K562 (cell line): ENCODE data around the gene ARHGAP10. TPM values are rescaled to one million over a fixed set of nuclear protein-coding genes. Genes with fewer than 3 reads are reported as not detected.

Experiments used
- ATAC-seq: fragments of 200-7000 bp; cut with Tn5 transposase; 3 replicates; pipeline ENCODE4 v1.9.1; 2020; ENCODE audit warnings: moderate library complexity
- BruUV-seq: library from RNA; stranded (reverse); fragments of 400-500 nt; replicated peaks from 2 replicates; lab custom pipeline; 2021; lab: Mats Ljungman, UMichigan
- CTCF ChIA-PET: fragments of 300-600 bp; formaldehyde crosslinking; extraction: SDS; loops from one replicate; lab custom pipeline; 2021; ENCODE audit warnings: low intra/inter-chr PET ratio; lab: Yijun Ruan, JAX
- POLR2A ChIA-PET: fragments of 300-600, 350-650 bp; sonication (Branson Sonifier 250); formaldehyde crosslinking; extraction: SDS; loops from one replicate; lab custom pipeline; 2021; ENCODE audit warnings: antibody characterized with exemption, inconsistent platforms; lab: Yijun Ruan, JAX
- DNase-seq, 4 experiments: peaks; one replicate each; pipeline versions ENCODE4 v3.0.0 to v3.0.0-alpha.2; 2011 to 2018; ENCODE audit warnings: low spot score in 3 of 4, mixed read lengths in 3 of 4; ENCODE audit errors: extremely low read depth in 1 of 4
- FAIRE-seq: peaks from 2 replicates; lab custom pipeline; 2011; peaks lifted over from hg19 to GRCh38; lab: Jason Lieb, UNC
- H2AFZ ChIP-seq: 2 replicates; pipeline ENCODE4 v1.6.0; 2011; ENCODE audit warnings: low read depth, low read length, control low read depth, inconsistent platforms
- H3K27ac ChIP-seq: fragments of 200-600 bp; 3 replicates; pipeline ENCODE4 v1.8.0; 2011; ENCODE audit warnings: low read depth, mild to moderate bottlenecking, control low read depth, inconsistent platforms, low read length, moderate library complexity, mixed read lengths; ENCODE audit errors: extremely low read depth
- H3K27me3 ChIP-seq, 2 experiments: fragments of 300-600 bp in 1 of 2; 2 replicates in 1 of 2; 3 replicates in 1 of 2; pipeline versions ENCODE4 v1.6.0 to v1.8.0; 2011; ENCODE audit warnings: inconsistent platforms in 2 of 2, low read length in 2 of 2, mild to moderate bottlenecking in 1 of 2, mixed read lengths in 1 of 2, moderate library complexity in 1 of 2; ENCODE audit not compliant: control insufficient read depth in 2 of 2, insufficient read depth in 2 of 2
- H3K36me3 ChIP-seq: fragments of 300-600 bp; 3 replicates; pipeline ENCODE4 v1.8.0; 2011; ENCODE audit warnings: mild to moderate bottlenecking, low read length, inconsistent platforms; ENCODE audit not compliant: control insufficient read depth, insufficient read depth
- H3K4me1 ChIP-seq, 2 experiments: fragments of 200-600 bp in 1 of 2; replicated peaks in 1 of 2; 2 replicates in 1 of 2; 3 replicates in 1 of 2; pipeline versions ENCODE4 v1.5.1 to v1.8.0; 2011; ENCODE audit warnings: inconsistent platforms in 2 of 2, low read length in 2 of 2, mild to moderate bottlenecking in 1 of 2, mixed read lengths in 1 of 2, moderate library complexity in 1 of 2; ENCODE audit not compliant: control insufficient read depth in 2 of 2, insufficient read depth in 2 of 2
- H3K4me2 ChIP-seq: 2 replicates; pipeline ENCODE4 v1.6.1; 2011; ENCODE audit warnings: low read length, control low read depth, inconsistent platforms, mixed read lengths; ENCODE audit not compliant: insufficient read depth
- H3K4me3 ChIP-seq: fragments of 200-600 bp; sonication (generic), shearing (Covaris generic); 2 replicates; pipeline ENCODE4 v1.5.1; 2016; ENCODE audit warnings: control low read depth, inconsistent platforms
- H3K79me2 ChIP-seq: fragments of 200-600 bp; 3 replicates; pipeline ENCODE4 v1.8.0; 2011; ENCODE audit warnings: low read length, inconsistent platforms; ENCODE audit not compliant: control insufficient read depth, insufficient read depth
- H3K9ac ChIP-seq, 2 experiments: 2 replicates each; pipeline versions ENCODE4 v1.6.0 to v1.6.1; 2011; ENCODE audit warnings: low read depth in 2 of 2, low read length in 2 of 2, control low read depth in 1 of 2, inconsistent platforms in 1 of 2, mild to moderate bottlenecking in 1 of 2, mixed read lengths in 1 of 2; ENCODE audit not compliant: insufficient read depth in 1 of 2
- H3K9me1 ChIP-seq: one replicate; pipeline ENCODE4 v1.6.0; 2011; ENCODE audit warnings: inconsistent platforms, mild to moderate bottlenecking, low read length, moderate library complexity; ENCODE audit not compliant: control insufficient read depth, insufficient read depth
- H3K9me3 ChIP-seq: replicated peaks from 2 replicates; pipeline ENCODE4 v1.5.1; 2011; ENCODE audit warnings: low read depth, low read length, inconsistent platforms; ENCODE audit not compliant: control insufficient read depth, insufficient read depth
- H4K20me1 ChIP-seq: replicated peaks from 2 replicates; pipeline ENCODE4 v1.6.1; 2011; ENCODE audit warnings: low read length, inconsistent platforms, mixed read lengths; ENCODE audit not compliant: control insufficient read depth, insufficient read depth
- CEBPZ ChIP-seq: fragments of 150-350 bp; IDR thresholded peaks from 2 replicates; pipeline ENCODE4 v1.6.1; 2014; ENCODE audit warnings: low read depth, mild to moderate bottlenecking, low read length, borderline replicate concordance
- NR2C1 ChIP-seq, 2 experiments: fragments of 450-650 bp; IDR thresholded peaks; 2 replicates each; pipeline ENCODE4 v1.6.1; 2017; ENCODE audit warnings: mild to moderate bottlenecking in 2 of 2, antibody characterized with exemption in 1 of 2, inconsistent platforms in 1 of 2, missing compliant biosample characterization in 1 of 2, missing genetic modification characterization in 1 of 2
- XRCC3 ChIP-seq: fragments of 450-650 bp; IDR thresholded peaks from 2 replicates; pipeline ENCODE4 v1.6.1; 2017; ENCODE audit warnings: mild to moderate bottlenecking, moderate library complexity
- ZNF444 ChIP-seq: fragments of 250-450 bp; sonication (Bioruptor Pico); IDR thresholded peaks from 2 replicates; pipeline ENCODE4 v1.4.0; 2020; ENCODE audit warnings: mild to moderate bottlenecking, moderate library complexity
- WGBS: fragments of 100-300 bp; shearing (Covaris generic); methylation state at CpG from one replicate; pipeline ENCODE4 v1.1.6; 2016; ENCODE audit warnings: low coverage, mixed read lengths; ENCODE audit not compliant: insufficient coverage; ENCODE audit errors: missing lambda C conversion rate; 5-methylcytosine and 5-hydroxymethylcytosine counted together
- in situ Hi-C: fragments of 300-500 bp; cut with MboI; formaldehyde crosslinking; loops from 4 replicates; pipeline ENCODE4 v1.15.0; 2018; ENCODE audit warnings: inconsistent platforms, mixed read lengths
- intact Hi-C: fragments of 100-400 bp; cut with micrococcal nuclease; formaldehyde crosslinking; loops from 2 replicates; pipeline ENCODE4 v1.14.2; 2022
- polyA plus RNA-seq, 8 experiments: library from polyadenylated mRNA; depleted of rRNA in 4 of 8; stranded (reverse) in 5 of 8; unstranded in 3 of 8; fragments of >200 nt; fragmentation: Nextera tagmentation in 2 of 8; fragmentation: Illumina TruSeq in 1 of 8; extraction: Ambion mirVana in 2 of 8; extraction: Trizol in 1 of 8; gene quantifications; 2 replicates each; pipeline versions ENCODE4 v1.2.1 to v1.2.3, GENCODE V29; 2011 to 2014; ENCODE audit warnings: inconsistent platforms in 1 of 8, missing spikeins in 1 of 8
- total RNA-seq, 7 experiments: library from RNA; depleted of rRNA in 6 of 7; stranded (reverse); fragments of >200 nt in 6 of 7; fragmentation: Illumina TruSeq in 2 of 7; extraction: Trizol in 2 of 7; gene quantifications; 2 replicates each; pipeline versions ENCODE4 v1.2.1 to v1.2.3, GENCODE V29; 2011 to 2021; ENCODE audit warnings: low replicate concordance in 1 of 7
- TF ChIP-seq, protein P1 (sequence below): fragments of 450-650 bp; IDR thresholded peaks from 2 replicates; pipeline ENCODE4 v1.7.1; 2018; ENCODE audit warnings: mild to moderate bottlenecking, low read depth; ENCODE audit not compliant: partially characterized antibody

ARHGAP10 gene
- total and polyA plus RNA-seq, 9 of the 15 experiments (the other 6 are each of a cell fraction or from before 2014, with no cell fraction given) = 0.03 to 0.22 (median 0.06) TPM; not detected in 3

DNA sequence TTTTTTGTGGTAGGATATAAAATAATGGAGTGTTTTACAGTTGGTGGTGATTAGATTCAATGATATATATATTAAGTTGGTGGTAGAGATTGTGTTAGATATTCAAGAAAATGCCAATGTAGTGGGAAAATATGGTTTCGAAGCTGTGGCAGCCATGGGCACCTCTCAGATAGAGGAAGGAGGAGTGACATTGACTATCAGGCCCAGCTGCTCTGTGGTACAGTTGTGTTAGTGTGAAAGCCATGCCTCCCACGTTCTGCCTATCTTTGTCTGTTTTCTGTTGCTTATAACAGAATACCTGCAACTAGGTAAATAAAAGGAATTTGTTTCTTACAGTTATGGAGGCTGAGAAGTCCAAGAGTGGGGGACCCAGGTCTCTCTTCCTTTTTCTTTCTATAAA lies 101.9 kb downstream of the ARHGAP10 start:
- H3K36me3 ChIP-seq = no peaks in the 10 kb centered on the region
- H3K9ac ChIP-seq = no peak overlapping the region
- in situ Hi-C loops = no loop called here
- H2AFZ ChIP-seq = no peak overlapping the region
- H3K9me1 ChIP-seq = no peaks in the 10 kb centered on the region
- no peaks in the 10 kb centered on the region for H3K4me1 ChIP-seq
- DNase-seq (no peak), ATAC-seq (no peak), FAIRE-seq (no peak)
- TF ChIP-seq XRCC3 (no peak), NR2C1 (IDR thresholded peaks at IDR 0.05) (no peak), NR2C1 (tag; IDR thresholded peaks at IDR 0.05) (no peak), CEBPZ (no peak), ZNF444 (CRISPR knock-in tag) (no peak)
- TF ChIP-seq, protein P1, sequence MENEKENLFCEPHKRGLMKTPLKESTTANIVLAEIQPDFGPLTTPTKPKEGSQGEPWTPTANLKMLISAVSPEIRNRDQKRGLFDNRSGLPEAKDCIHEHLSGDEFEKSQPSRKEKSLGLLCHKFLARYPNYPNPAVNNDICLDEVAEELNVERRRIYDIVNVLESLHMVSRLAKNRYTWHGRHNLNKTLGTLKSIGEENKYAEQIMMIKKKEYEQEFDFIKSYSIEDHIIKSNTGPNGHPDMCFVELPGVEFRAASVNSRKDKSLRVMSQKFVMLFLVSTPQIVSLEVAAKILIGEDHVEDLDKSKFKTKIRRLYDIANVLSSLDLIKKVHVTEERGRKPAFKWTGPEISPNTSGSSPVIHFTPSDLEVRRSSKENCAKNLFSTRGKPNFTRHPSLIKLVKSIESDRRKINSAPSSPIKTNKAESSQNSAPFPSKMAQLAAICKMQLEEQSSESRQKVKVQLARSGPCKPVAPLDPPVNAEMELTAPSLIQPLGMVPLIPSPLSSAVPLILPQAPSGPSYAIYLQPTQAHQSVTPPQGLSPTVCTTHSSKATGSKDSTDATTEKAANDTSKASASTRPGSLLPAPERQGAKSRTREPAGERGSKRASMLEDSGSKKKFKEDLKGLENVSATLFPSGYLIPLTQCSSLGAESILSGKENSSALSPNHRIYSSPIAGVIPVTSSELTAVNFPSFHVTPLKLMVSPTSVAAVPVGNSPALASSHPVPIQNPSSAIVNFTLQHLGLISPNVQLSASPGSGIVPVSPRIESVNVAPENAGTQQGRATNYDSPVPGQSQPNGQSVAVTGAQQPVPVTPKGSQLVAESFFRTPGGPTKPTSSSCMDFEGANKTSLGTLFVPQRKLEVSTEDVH = no peak
- POLR2A ChIA-PET = no interaction called here
- H3K27me3 ChIP-seq = peaks cover 0 to 4% of the 10 kb centered on the region in 2 experiments; a peak in 1 of 5 replicates
- 0% methylated on average over 2 of the region's 2 CpGs for WGBS
- CTCF ChIA-PET = no interaction called here
- no TSS peak for BruUV-seq
- intact Hi-C loops = no loop called here
- H3K79me2 ChIP-seq = no peaks in the 10 kb centered on the region
- H3K4me3 ChIP-seq = no peak overlapping the region
- H3K27ac ChIP-seq = no peak overlapping the region
- no peak overlapping the region for H3K4me2 ChIP-seq
- no peaks in the 10 kb centered on the region for H4K20me1 ChIP-seq
- H3K9me3 ChIP-seq = no peaks in the 10 kb centered on the region
